HG03378 (cell line): Measurements from ENCODE around the gene ZMIZ1.
"Not testable (repeated sequence)": the region's sequence is repeated elsewhere in the genome, so short reads cannot be mapped to it uniquely, and the experiment has no call there.

ENCODE experiments used
- ATAC-seq: cut with Tn5 transposase; IDR thresholded peaks from one replicate; pipeline ENCODE4 v1.9.1; 2021; ENCODE audit warnings: mild to moderate bottlenecking, moderate library complexity; ENCODE audit not compliant: unreplicated experiment

The ZMIZ1 gene

DNA sequence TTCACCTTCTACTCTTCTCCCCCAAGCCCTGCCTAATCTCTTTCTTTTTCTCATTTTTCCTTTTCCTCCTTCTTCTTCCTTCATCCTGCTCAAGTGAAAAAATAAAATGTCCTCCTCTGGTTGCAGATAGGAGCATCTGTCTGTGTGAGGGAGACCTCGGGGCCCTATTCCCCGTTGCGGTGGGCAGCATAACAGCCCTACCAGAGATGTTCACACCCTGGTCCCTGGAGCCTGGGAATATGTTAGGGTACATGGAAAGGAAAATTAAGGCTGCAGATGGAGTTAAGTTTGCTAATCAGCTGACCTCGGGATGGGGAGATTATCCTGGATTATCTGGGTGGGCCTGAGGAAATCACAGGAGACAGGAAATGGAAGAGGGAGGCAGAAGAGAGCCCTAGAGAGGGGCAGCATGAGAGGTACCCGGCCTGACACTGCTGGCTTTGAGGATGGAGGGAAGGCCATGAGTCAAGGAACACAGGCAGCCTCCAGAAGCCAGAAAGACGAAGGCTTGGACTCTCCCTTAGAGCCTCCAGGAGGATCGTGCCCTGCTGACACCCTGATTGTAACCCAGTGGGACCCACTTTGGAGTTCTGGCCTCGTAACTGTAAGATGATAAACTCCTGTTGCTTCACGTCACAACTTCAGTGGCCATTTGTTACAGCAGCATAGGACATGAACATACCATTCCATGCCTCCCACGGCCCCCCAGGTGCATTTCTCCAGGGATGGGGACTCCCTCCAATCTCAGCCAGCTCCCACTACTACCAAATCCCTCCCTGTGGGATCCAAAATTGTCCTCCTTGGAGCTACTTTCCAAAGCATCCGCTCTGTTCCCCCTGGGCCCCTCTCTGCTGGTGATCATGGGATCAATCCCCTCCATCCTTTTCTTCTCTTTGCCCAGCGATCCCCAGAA lies 39.0 kb upstream of the ZMIZ1 start:
- no peak for ATAC-seq

GRCh38 chr10:79030705-79031104 lies 38.1 kb upstream of the ZMIZ1 start:
- no peak for ATAC-seq

DNA sequence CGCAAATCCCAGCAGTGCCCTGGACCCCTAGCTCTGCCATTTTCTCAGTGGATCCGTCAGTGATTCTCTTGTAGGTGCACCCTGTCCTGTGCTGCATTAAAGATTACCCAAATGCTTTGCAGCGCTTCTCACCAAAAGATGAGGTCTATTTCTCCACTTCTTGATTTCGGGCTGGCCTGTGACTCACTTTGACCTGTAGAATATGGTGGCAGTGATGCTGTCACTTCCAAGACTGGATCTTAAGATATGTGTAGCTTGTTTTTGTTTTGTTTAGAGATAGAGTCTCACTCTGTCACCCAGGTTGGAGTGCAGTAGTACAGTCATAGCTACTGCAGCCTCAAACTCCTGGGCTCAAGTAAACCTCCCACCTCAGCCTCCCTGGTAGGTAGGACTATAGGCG lies 37.0 kb upstream of the ZMIZ1 start:
- no peak for ATAC-seq

- no peak for ATAC-seq
Observed at GRCh38 chr10:79034271-79034876, 34.4 kb upstream of the ZMIZ1 start.

- not testable (repeated sequence) for ATAC-seq
Observed at GRCh38 chr10:79036416-79036815, 32.4 kb upstream of the ZMIZ1 start.

- ATAC-seq: no peak
Observed at GRCh38 chr10:79038104-79038840, 30.5 kb upstream of the ZMIZ1 start.

- no peak for ATAC-seq
Observed at GRCh38 chr10:79038841-79039201, 29.9 kb upstream of the ZMIZ1 start.

GRCh38 chr10:79042639-79043411 lies 25.9 kb upstream of the ZMIZ1 start:
- no peak for ATAC-seq

DNA sequence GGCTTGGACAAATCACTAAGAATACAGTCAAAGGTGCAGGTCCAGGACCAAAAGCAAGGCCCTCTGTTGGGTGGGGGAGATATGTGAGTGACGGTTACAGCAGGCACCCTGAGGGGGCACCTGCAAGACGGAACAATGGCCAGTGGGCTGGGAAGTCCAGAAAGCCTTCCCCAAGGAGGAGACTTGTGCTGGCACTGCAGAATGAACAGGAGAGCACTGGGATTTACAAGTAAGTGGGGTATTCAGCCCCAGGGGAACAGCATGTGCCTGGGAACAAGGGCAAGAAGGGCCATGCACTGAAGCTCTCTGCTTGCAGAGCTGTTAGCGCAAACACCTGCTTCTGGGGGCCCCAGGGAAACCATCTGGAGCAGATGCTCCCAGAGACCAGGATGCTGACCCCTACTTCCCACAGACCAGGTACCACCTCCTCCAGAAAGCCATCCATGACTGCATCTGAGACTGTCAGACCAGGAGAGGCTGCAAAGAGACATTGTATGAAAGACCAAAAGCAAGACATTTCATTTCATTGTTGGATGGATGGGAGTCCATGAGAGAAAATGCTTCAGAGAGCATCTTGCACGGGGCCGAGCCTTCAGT lies 24.6 kb upstream of the ZMIZ1 start:
- ATAC-seq: no peak

- ATAC-seq: no peak
Observed at GRCh38 chr10:79044846-79045245, 23.9 kb upstream of the ZMIZ1 start.

- ATAC-seq: no peak
Observed at GRCh38 chr10:79045566-79046175, 23.1 kb upstream of the ZMIZ1 start.

GRCh38 chr10:79046326-79046725 lies 22.4 kb upstream of the ZMIZ1 start:
- no peak for ATAC-seq

GRCh38 chr10:79046741-79047583 lies 21.8 kb upstream of the ZMIZ1 start:
- ATAC-seq: no peak

DNA sequence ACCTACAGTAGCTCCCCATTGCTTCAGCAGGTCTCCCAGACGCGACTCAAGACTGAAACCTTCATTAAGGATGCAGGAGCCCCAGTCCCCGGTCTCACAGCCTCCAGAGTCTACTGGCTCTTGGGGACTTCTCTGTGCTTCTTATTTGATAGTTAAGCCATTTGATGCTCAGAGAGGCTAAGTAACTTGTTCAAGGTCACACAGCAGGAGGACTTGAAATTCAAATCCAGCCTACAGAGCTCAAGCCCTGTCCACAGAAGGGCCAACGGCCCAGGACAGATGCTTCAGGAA lies 21.2 kb upstream of the ZMIZ1 start:
- no peak for ATAC-seq

GRCh38 chr10:79047875-79048638 lies 20.7 kb upstream of the ZMIZ1 start:
- no peak for ATAC-seq

- no peak for ATAC-seq
Observed at GRCh38 chr10:79048639-79049550, 19.9 kb upstream of the ZMIZ1 start.
